Measurements from ENCODE around the gene DNAJA4. TPM values are rescaled to one million over a fixed set of nuclear protein-coding genes. Genes with fewer than 3 reads are reported as not detected.

Gene DNAJA4
- total and polyA plus RNA-seq, 2 of the 8 experiments (the other 6 are each of a cell fraction or from before 2014, with no cell fraction given): 3.6 to 6.2 TPM

- H2BK5ac ChIP-seq (ENCODE audit: low read depth, low read length): no peak overlapping the region
These were observed 55.2 kb downstream of the DNAJA4 start for GRCh38 chr15:78319588-78319987.

More at GRCh38 chr15:78319588-78319987, 55.2 kb downstream of the DNAJA4 start:
- Histone ChIP-seq H4K5ac (ENCODE audit: insufficient read length, low read depth, low read length) (no peak overlapping the region), H2BK12ac (ENCODE audit: low read depth, low read length) (no peak overlapping the region), H3K23ac (ENCODE audit: insufficient read length) (no peak overlapping the region), H3K4ac (replicated peaks; ENCODE audit: insufficient read length, low read depth, low read length) (no peak overlapping the region), H3K56ac (replicated peaks; ENCODE audit: insufficient read length, low read depth, low read length) (no peak overlapping the region), H3K18ac (ENCODE audit: extremely low read depth, low read length) (no peak overlapping the region), H2BK15ac (ENCODE audit: low read length) (no peak overlapping the region; the same call in 1 of the 2 replicates), H2BK20ac (ENCODE audit: low read length) (peak overlapping the region; percentile 1; the same call in 1 of the 2 replicates), H3K27ac (ENCODE audit: low read depth, low read length) (no peak overlapping the region), H4K91ac (replicated peaks; ENCODE audit: insufficient read length, low read length) (no peak overlapping the region), H3K79me2 (ENCODE audit: control insufficient read depth in 1 of 2, insufficient read depth in 2 of 2, low read length in 2 of 2) (no peaks in the 10 kb centered on the region), H3K9ac (replicated peaks in 1 of 4; ENCODE audit: extremely low read depth in 1 of 4, low read depth in 3 of 4, low read length in 3 of 4) (no peak overlapping the region), H3K79me1 (ENCODE audit: low read depth, low read length) (no peaks in the 10 kb centered on the region), H3K23me2 (ENCODE audit: low read depth, low read length) (no peaks in the 10 kb centered on the region), H2AK5ac (ENCODE audit: low read depth, low read length) (no peak overlapping the region), H2BK120ac (replicated peaks; ENCODE audit: low read depth, low read length) (no peak overlapping the region), H2AFZ (ENCODE audit: low read length) (no peak overlapping the region), H3K4me3 (ENCODE audit: extremely low read depth in 1 of 4, insufficient read depth in 2 of 4, low read depth in 3 of 4, low read length in 4 of 4) (no peak overlapping the region), H3K4me2 (ENCODE audit: insufficient read depth in 1 of 2, low read depth in 2 of 2, low read length in 2 of 2) (no peak overlapping the region), H3K14ac (ENCODE audit: insufficient read length) (no peak overlapping the region), H3K4me1 (replicated peaks in 1 of 4; ENCODE audit: control insufficient read depth in 3 of 4, insufficient read depth in 4 of 4, low read length in 3 of 4) (peaks cover 8 to 29% (median 25%) of the 10 kb centered on the region in 4 experiments), H4K8ac (ENCODE audit: extremely low read depth, insufficient read depth, low read length) (no peak overlapping the region), H3K27me3 (replicated peaks in 1 of 4; ENCODE audit: control insufficient read depth in 3 of 4, extremely low read depth in 1 of 4, insufficient read depth in 3 of 4, low read length in 3 of 4) (no peaks in the 10 kb centered on the region), H3K9me3 (ENCODE audit: insufficient read depth in 2 of 2, low read depth in 1 of 2, low read length in 1 of 2) (no peaks in the 10 kb centered on the region), H3K36me3 (ENCODE audit: control insufficient read depth in 2 of 4, insufficient read depth in 4 of 4, low read length in 3 of 4) (no peaks in the 10 kb centered on the region), H4K20me1 (replicated peaks in 1 of 2; ENCODE audit: control insufficient read depth in 1 of 2, insufficient read depth in 2 of 2, low read length in 2 of 2) (no peaks in the 10 kb centered on the region)
- WGBS, 2 experiments (ENCODE audit: extremely low coverage in 1 of 2, insufficient coverage in 1 of 2, insufficient read length in 1 of 2, insufficient replicate concordance in 2 of 2, low coverage in 1 of 2, low lambda C conversion rate in 2 of 2, missing lambda C conversion rate in 1 of 2): 87% methylated on average over 7 of the region's 10 CpGs; no CpG with 5 or more reads in 1 of the 2 experiments
- FAIRE-seq (no peak), DNase-seq (ENCODE audit: low read depth in 1 of 2, low spot score in 2 of 2) (no peak)
- ChIA-PET CTCF (ENCODE audit: partially characterized antibody) (interaction anchor here (0.8 to 4.4 kb wide), 4 partner anchors 11 to 103 kb away, joined by 3 to 26 read pairs (median 8); no protein-coding TSS in a partner anchor), POLR2A (ENCODE audit: partially characterized antibody) (interaction anchor here (1.0 to 1.1 kb wide), 2 partner anchors 12 to 25 kb away, joined by 3 to 4 read pairs; no protein-coding TSS in a partner anchor)
- TF ChIP-seq POU5F1 (IDR thresholded peaks at IDR 0.05; ENCODE audit: low read depth, low read length): no peak
